HG03060 (cell line): ENCODE results near the gene IMPDH1.
"Not testable (repeated sequence)": the region's sequence is repeated elsewhere in the genome, so short reads cannot be mapped to it uniquely, and the experiment has no call there.

Experiments
- ATAC-seq: cut with Tn5 transposase; IDR thresholded peaks from one replicate; pipeline ENCODE4 v1.9.1; 2021; ENCODE audit warnings: low read depth, moderate number of reproducible peaks; ENCODE audit not compliant: unreplicated experiment

Gene IMPDH1

GRCh38 chr7:128409596-128410450 lies at the start of gene IMPDH1:
TSS of gene IMPDH1 (minus strand) at chr7:128409982. CDS start at chr7:128409901, 81 bp downstream.
- peak; percentile 57 for ATAC-seq

- no peak for ATAC-seq
Observed at GRCh38 chr7:128459394-128459878, 49.7 kb upstream of the IMPDH1 start.

GRCh38 chr7:128458956-128459355 lies 49.2 kb upstream of the IMPDH1 start:
- no peak for ATAC-seq

- not testable (repeated sequence) for ATAC-seq
Observed at GRCh38 chr7:128457385-128457784, 47.6 kb upstream of the IMPDH1 start.

GRCh38 chr7:128456255-128456725 lies 46.5 kb upstream of the IMPDH1 start:
- ATAC-seq: peak; percentile 5

- peak; percentile 72 for ATAC-seq
Observed at GRCh38 chr7:128455543-128456254, 45.9 kb upstream of the IMPDH1 start, which contains the start of gene HILPDA. TSS of gene HILPDA (plus strand) at chr7:128455878. CDS start at chr7:128457269, 1,391 bp downstream.

GRCh38 chr7:128454808-128455542 lies 45.2 kb upstream of the IMPDH1 start:
- ATAC-seq: no peak

- ATAC-seq: no peak
Observed at GRCh38 chr7:128453836-128454804, 44.3 kb upstream of the IMPDH1 start.

GRCh38 chr7:128452552-128452951 lies 42.8 kb upstream of the IMPDH1 start:
- ATAC-seq: no peak

- ATAC-seq: no peak
Observed at GRCh38 chr7:128450913-128451312, 41.1 kb upstream of the IMPDH1 start.

GRCh38 chr7:128450409-128450808 lies 40.6 kb upstream of the IMPDH1 start:
- no peak for ATAC-seq

GRCh38 chr7:128448751-128449302 lies 39.0 kb upstream of the IMPDH1 start:
- ATAC-seq: no peak

- no peak for ATAC-seq
Observed at GRCh38 chr7:128447941-128448564, 38.3 kb upstream of the IMPDH1 start.

GRCh38 chr7:128446306-128446705 lies 36.5 kb upstream of the IMPDH1 start:
- ATAC-seq: no peak

GRCh38 chr7:128443831-128444600 lies 34.2 kb upstream of the IMPDH1 start:
- ATAC-seq: no peak

GRCh38 chr7:128442356-128442755 lies 32.6 kb upstream of the IMPDH1 start:
- no peak for ATAC-seq

- ATAC-seq: no peak
Observed at GRCh38 chr7:128437426-128438332, 27.9 kb upstream of the IMPDH1 start.
